ENCODE results near the gene OPRL1.

Gene OPRL1

GRCh38 chr20:64104667-64105451 lies 25.0 kb downstream of the OPRL1 start:
- peaks cover 25% of the 10 kb centered on the region for H3K27me3 ChIP-seq (ENCODE audit: low read depth, low read length)

GRCh38 chr20:64105846-64106434 lies 26.1 kb downstream of the OPRL1 start:
- H3K4me3 ChIP-seq (ENCODE audit: low read depth in 1 of 2, low read length in 2 of 2), result no peak overlapping the region
- H3K4me1 ChIP-seq (ENCODE audit: control insufficient read depth in 1 of 2, insufficient read depth in 2 of 2, low read length in 2 of 2), result peaks cover 0 to 7% of the 10 kb centered on the region in 2 donors
- H3K36me3 ChIP-seq (ENCODE audit: control insufficient read depth in 1 of 2, insufficient read depth in 2 of 2, low read length in 2 of 2), result no peaks in the 10 kb centered on the region
- H3K27ac ChIP-seq (ENCODE audit: low read length), result no peak overlapping the region
- no peaks in the 10 kb centered on the region for H3K9me3 ChIP-seq (ENCODE audit: control insufficient read depth in 1 of 2, low read length in 2 of 2)
- H3K27me3 ChIP-seq (ENCODE audit: low read depth, low read length), result peaks cover 16% of the 10 kb centered on the region

More at GRCh38 chr20:64104667-64105451, 25.0 kb downstream of the OPRL1 start:
- peaks cover 0 to 7% of the 10 kb centered on the region in 2 donors for H3K4me1 ChIP-seq (ENCODE audit: control insufficient read depth in 1 of 2, insufficient read depth in 2 of 2, low read length in 2 of 2)
- no peaks in the 10 kb centered on the region for H3K36me3 ChIP-seq (ENCODE audit: control insufficient read depth in 1 of 2, insufficient read depth in 2 of 2, low read length in 2 of 2)
- H3K4me3 ChIP-seq (ENCODE audit: low read depth in 1 of 2, low read length in 2 of 2), result no peak overlapping the region
- H3K9me3 ChIP-seq (ENCODE audit: control insufficient read depth in 1 of 2, low read length in 2 of 2), result no peaks in the 10 kb centered on the region
- H3K27ac ChIP-seq (ENCODE audit: low read length), result no peak overlapping the region

GRCh38 chr20:64106435-64106961 lies 26.6 kb downstream of the OPRL1 start:
- no peaks in the 10 kb centered on the region for H3K36me3 ChIP-seq (ENCODE audit: control insufficient read depth in 1 of 2, insufficient read depth in 2 of 2, low read length in 2 of 2)
- no peaks in the 10 kb centered on the region for H3K9me3 ChIP-seq (ENCODE audit: control insufficient read depth in 1 of 2, low read length in 2 of 2)
- peaks cover 0 to 7% of the 10 kb centered on the region in 2 donors for H3K4me1 ChIP-seq (ENCODE audit: control insufficient read depth in 1 of 2, insufficient read depth in 2 of 2, low read length in 2 of 2)
- no peak overlapping the region for H3K4me3 ChIP-seq (ENCODE audit: low read depth in 1 of 2, low read length in 2 of 2)
- peaks cover 10% of the 10 kb centered on the region for H3K27me3 ChIP-seq (ENCODE audit: low read depth, low read length)
- no peak overlapping the region for H3K27ac ChIP-seq (ENCODE audit: low read length)

GRCh38 chr20:64106981-64107735 lies 27.3 kb downstream of the OPRL1 start, which contains the start of gene NPBWR2:
Gene NPBWR2 (minus strand): TSS chr20:64107565. CDS start chr20:64106831, 734 bp downstream.
- peaks cover 0 to 2% of the 10 kb centered on the region in 2 donors for H3K4me1 ChIP-seq (ENCODE audit: control insufficient read depth in 1 of 2, insufficient read depth in 2 of 2, low read length in 2 of 2)
- H3K27me3 ChIP-seq (ENCODE audit: low read depth, low read length), result peaks cover 6% of the 10 kb centered on the region
- H3K9me3 ChIP-seq (ENCODE audit: control insufficient read depth in 1 of 2, low read length in 2 of 2), result no peaks in the 10 kb centered on the region
- H3K4me3 ChIP-seq (ENCODE audit: low read depth in 1 of 2, low read length in 2 of 2), result no peak within 1 kb of the TSS
- H3K27ac ChIP-seq (ENCODE audit: low read length), result no peak within 1 kb of the TSS
- no peaks in the 10 kb centered on the region for H3K36me3 ChIP-seq (ENCODE audit: control insufficient read depth in 1 of 2, insufficient read depth in 2 of 2, low read length in 2 of 2)

DNA sequence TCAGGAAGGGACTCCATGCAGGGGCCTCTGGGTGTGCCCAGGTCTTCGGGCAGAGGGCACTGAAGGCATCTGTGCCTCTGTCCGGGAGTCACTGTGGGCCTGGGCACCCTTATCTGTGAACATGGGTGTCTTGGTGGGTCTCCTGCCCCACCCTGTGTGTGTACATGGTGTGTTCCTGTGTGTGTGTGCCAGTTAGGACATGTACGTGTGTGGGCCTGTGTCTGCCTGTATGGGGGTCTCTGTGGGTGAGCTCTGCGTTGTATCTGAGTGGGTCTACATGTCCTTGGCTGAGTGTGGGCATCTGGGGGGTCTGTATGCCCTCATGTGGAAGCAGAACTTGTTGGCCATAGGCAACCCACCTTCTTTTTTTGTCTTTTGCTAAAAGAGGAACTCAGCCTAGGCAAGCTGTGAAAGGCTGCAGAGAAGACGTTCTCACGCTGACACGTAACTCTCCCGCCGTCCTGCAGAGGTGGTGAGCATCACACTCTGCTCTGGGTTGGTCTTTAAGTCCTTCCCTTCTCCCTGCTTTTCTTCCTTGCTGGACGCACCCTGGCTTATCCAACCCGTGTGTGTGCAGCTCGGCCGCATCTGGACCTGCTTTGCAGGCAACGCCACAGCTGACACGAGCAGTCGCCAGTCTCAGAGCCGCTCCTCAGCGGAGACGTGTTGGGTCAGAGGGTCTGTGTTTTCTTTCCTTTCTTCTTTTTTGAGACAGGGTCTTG lies 28.0 kb downstream of the OPRL1 start:
- Histone ChIP-seq H3K36me3 (ENCODE audit: control insufficient read depth in 1 of 2, insufficient read depth in 2 of 2, low read length in 2 of 2) (no peaks in the 10 kb centered on the region), H3K27me3 (ENCODE audit: low read depth, low read length) (peaks cover 3% of the 10 kb centered on the region), H3K9me3 (ENCODE audit: control insufficient read depth in 1 of 2, low read length in 2 of 2) (no peaks in the 10 kb centered on the region), H3K27ac (ENCODE audit: low read length) (no peak overlapping the region), H3K4me1 (ENCODE audit: control insufficient read depth in 1 of 2, insufficient read depth in 2 of 2, low read length in 2 of 2) (no peaks in the 10 kb centered on the region), H3K4me3 (ENCODE audit: low read depth in 1 of 2, low read length in 2 of 2) (no peak overlapping the region)

DNA sequence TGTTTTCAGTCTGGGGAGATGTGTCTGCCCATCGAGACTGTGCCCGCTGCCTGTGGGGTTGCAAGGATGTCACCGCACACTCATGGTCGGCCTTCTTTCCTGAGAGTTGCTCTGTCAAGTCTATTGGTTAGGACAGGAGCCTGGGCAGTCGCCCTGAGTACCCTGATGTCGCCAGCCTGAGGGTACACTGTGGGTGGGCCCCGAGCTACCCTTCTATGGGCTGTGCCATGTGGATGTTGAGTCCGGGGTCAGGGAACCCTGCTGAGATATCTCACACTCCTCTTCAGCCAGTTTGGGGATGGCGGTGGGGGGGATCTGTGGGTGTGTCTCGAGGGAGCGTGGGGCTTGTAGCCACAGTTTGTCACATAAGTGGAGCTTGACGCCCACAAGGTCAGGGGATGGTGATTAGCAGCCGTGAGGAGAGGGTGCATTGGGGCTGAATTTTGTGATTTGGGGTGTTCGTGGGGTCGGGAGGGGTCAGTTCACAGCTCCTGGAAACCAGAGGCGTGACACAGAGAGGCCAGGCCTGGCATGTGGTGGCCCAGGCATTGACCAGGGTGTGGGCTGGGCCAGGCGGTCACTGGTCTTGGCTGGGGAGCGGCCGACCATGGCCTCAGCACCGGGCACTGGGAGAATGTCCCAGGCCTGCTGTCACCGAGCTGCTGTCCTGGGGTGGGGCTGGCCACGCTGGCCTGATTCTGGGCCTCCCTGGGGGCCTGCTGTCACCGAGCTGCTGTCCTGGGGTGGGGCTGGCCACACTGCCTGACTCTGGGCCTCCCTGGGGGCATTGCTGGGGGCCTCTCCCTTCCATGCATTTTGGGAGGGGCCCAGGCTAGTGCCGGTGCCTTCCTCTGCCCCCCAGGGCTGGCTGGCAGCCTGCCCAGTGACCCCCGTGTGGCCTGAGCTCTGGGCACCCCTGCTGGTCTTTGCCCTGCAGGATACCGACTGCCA lies 29.1 kb downstream of the OPRL1 start:
- H3K9me3 ChIP-seq (ENCODE audit: control insufficient read depth in 1 of 2, low read length in 2 of 2), result no peaks in the 10 kb centered on the region
- H3K4me3 ChIP-seq (ENCODE audit: low read depth in 1 of 2, low read length in 2 of 2), result no peak overlapping the region
- H3K27me3 ChIP-seq (ENCODE audit: low read depth, low read length), result no peaks in the 10 kb centered on the region
- H3K36me3 ChIP-seq (ENCODE audit: control insufficient read depth in 1 of 2, insufficient read depth in 2 of 2, low read length in 2 of 2), result no peaks in the 10 kb centered on the region
- H3K27ac ChIP-seq (ENCODE audit: low read length), result no peak overlapping the region
- no peaks in the 10 kb centered on the region for H3K4me1 ChIP-seq (ENCODE audit: control insufficient read depth in 1 of 2, insufficient read depth in 2 of 2, low read length in 2 of 2)

GRCh38 chr20:64109831-64110391 lies 30.0 kb downstream of the OPRL1 start:
- H3K36me3 ChIP-seq (ENCODE audit: control insufficient read depth in 1 of 2, insufficient read depth in 2 of 2, low read length in 2 of 2), result no peaks in the 10 kb centered on the region
- H3K27ac ChIP-seq (ENCODE audit: low read length), result no peak overlapping the region
- H3K27me3 ChIP-seq (ENCODE audit: low read depth, low read length), result no peaks in the 10 kb centered on the region
- H3K4me1 ChIP-seq (ENCODE audit: control insufficient read depth in 1 of 2, insufficient read depth in 2 of 2, low read length in 2 of 2), result no peaks in the 10 kb centered on the region
- no peak overlapping the region for H3K4me3 ChIP-seq (ENCODE audit: low read depth in 1 of 2, low read length in 2 of 2)
- no peaks in the 10 kb centered on the region for H3K9me3 ChIP-seq (ENCODE audit: control insufficient read depth in 1 of 2, low read length in 2 of 2)

GRCh38 chr20:64110411-64111068 lies 30.7 kb downstream of the OPRL1 start:
- H3K27ac ChIP-seq (ENCODE audit: low read length), result no peak overlapping the region
- no peaks in the 10 kb centered on the region for H3K36me3 ChIP-seq (ENCODE audit: control insufficient read depth in 1 of 2, insufficient read depth in 2 of 2, low read length in 2 of 2)
- no peaks in the 10 kb centered on the region for H3K4me1 ChIP-seq (ENCODE audit: control insufficient read depth in 1 of 2, insufficient read depth in 2 of 2, low read length in 2 of 2)
- H3K4me3 ChIP-seq (ENCODE audit: low read depth in 1 of 2, low read length in 2 of 2), result no peak overlapping the region
- no peaks in the 10 kb centered on the region for H3K27me3 ChIP-seq (ENCODE audit: low read depth, low read length)
- no peaks in the 10 kb centered on the region for H3K9me3 ChIP-seq (ENCODE audit: control insufficient read depth in 1 of 2, low read length in 2 of 2)

GRCh38 chr20:64111841-64112641 lies 32.2 kb downstream of the OPRL1 start:
- H3K27me3 ChIP-seq (ENCODE audit: low read depth, low read length), result no peaks in the 10 kb centered on the region
- no peak overlapping the region for H3K27ac ChIP-seq (ENCODE audit: low read length)
- H3K9me3 ChIP-seq (ENCODE audit: control insufficient read depth in 1 of 2, low read length in 2 of 2), result no peaks in the 10 kb centered on the region
- no peaks in the 10 kb centered on the region for H3K36me3 ChIP-seq (ENCODE audit: control insufficient read depth in 1 of 2, insufficient read depth in 2 of 2, low read length in 2 of 2)
- no peak overlapping the region for H3K4me3 ChIP-seq (ENCODE audit: low read depth in 1 of 2, low read length in 2 of 2)
- H3K4me1 ChIP-seq (ENCODE audit: control insufficient read depth in 1 of 2, insufficient read depth in 2 of 2, low read length in 2 of 2), result no peaks in the 10 kb centered on the region
